ENCODE data around the gene SLC5A6. TPM values are rescaled to one million over a fixed set of nuclear protein-coding genes. Genes with fewer than 3 reads are reported as not detected.

SLC5A6 gene
- polyA plus RNA-seq, 1 of the 3 experiments (the other 2 are of a cell fraction), result 75.7 TPM

- H3K4me2 ChIP-seq, result no peak overlapping the region
- H3K36me3 ChIP-seq (replicated peaks in 1 of 2; ENCODE audit: control insufficient read depth in 1 of 2, insufficient read depth in 2 of 2, low read length in 1 of 2), result peaks cover 66 to 86% of the 10 kb centered on the region in 2 experiments
- H4K20me1 ChIP-seq (ENCODE audit: insufficient read depth), result no peaks in the 10 kb centered on the region
- H3K9me2 ChIP-seq, result no peaks in the 10 kb centered on the region
- no peak overlapping the region for H3K27ac ChIP-seq (ENCODE audit: low read depth in 2 of 2, low read length in 1 of 2)
- ChIA-PET CTCF (interaction anchor here (1.2 to 4.3 kb wide), 3 partner anchors 40 to 55 kb away, joined by 4 to 18 read pairs (median 9); no protein-coding TSS in a partner anchor), POLR2A (no interaction called here)
- H3K4me3 ChIP-seq (ENCODE audit: low read depth in 2 of 2, low read length in 1 of 2), result no peak overlapping the region
- no peak overlapping the region for H3K9ac ChIP-seq
- 95% methylated on average over 9 of the region's 9 CpGs for WGBS (ENCODE audit: low lambda C conversion rate)
- TF ChIP-seq RXRA (IDR thresholded peaks at IDR 0.05; ENCODE audit: borderline replicate concordance, low read depth) (no peak), TAF1 (IDR thresholded peaks at IDR 0.05; ENCODE audit: borderline replicate concordance, low read depth, low read length) (no peak)
- TF ChIP-seq, protein P1, sequence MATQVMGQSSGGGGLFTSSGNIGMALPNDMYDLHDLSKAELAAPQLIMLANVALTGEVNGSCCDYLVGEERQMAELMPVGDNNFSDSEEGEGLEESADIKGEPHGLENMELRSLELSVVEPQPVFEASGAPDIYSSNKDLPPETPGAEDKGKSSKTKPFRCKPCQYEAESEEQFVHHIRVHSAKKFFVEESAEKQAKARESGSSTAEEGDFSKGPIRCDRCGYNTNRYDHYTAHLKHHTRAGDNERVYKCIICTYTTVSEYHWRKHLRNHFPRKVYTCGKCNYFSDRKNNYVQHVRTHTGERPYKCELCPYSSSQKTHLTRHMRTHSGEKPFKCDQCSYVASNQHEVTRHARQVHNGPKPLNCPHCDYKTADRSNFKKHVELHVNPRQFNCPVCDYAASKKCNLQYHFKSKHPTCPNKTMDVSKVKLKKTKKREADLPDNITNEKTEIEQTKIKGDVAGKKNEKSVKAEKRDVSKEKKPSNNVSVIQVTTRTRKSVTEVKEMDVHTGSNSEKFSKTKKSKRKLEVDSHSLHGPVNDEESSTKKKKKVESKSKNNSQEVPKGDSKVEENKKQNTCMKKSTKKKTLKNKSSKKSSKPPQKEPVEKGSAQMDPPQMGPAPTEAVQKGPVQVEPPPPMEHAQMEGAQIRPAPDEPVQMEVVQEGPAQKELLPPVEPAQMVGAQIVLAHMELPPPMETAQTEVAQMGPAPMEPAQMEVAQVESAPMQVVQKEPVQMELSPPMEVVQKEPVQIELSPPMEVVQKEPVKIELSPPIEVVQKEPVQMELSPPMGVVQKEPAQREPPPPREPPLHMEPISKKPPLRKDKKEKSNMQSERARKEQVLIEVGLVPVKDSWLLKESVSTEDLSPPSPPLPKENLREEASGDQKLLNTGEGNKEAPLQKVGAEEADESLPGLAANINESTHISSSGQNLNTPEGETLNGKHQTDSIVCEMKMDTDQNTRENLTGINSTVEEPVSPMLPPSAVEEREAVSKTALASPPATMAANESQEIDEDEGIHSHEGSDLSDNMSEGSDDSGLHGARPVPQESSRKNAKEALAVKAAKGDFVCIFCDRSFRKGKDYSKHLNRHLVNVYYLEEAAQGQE (IDR thresholded peaks at IDR 0.05; ENCODE audit: low read depth, low read length), result no peak
- H3K27me3 ChIP-seq (ENCODE audit: insufficient read depth), result no peaks in the 10 kb centered on the region
- peaks cover 11% of the 10 kb centered on the region for H3F3A ChIP-seq (replicated peaks; ENCODE audit: insufficient read depth)
- no peaks in the 10 kb centered on the region for H3K9me3 ChIP-seq
- H3K79me2 ChIP-seq (ENCODE audit: insufficient read depth), result no peaks in the 10 kb centered on the region
- no peaks in the 10 kb centered on the region for H3K4me1 ChIP-seq (ENCODE audit: control insufficient read depth in 1 of 2, insufficient read depth in 2 of 2, low read depth in 1 of 2, low read length in 1 of 2)
- H2AFZ ChIP-seq (ENCODE audit: low read depth), result no peak overlapping the region
- no peak for DNase-seq
Observed at GRCh38 chr2:27225526-27225925, 13.5 kb upstream of the SLC5A6 start.

DNA sequence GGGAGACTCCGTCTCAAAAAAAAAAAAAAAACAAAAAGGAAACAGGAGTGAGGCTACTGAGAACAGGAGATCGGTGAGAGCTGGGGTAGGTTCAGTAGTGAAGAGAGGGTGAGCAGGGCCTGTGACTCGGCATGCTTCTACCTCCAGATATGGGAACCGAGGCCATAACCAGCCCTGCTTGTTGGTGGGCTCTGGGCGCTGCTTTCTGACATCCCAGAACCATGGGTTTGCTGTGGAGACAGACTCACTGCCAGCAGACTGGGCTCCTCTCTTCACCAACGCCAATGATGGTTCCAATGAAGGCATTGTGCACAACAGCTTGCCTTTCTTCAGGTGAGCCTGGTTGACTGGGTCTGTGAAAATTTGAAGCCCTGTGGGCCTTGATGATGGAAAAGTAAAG, 11.3 kb upstream of the SLC5A6 start:
- Histone ChIP-seq H3K27me3 (ENCODE audit: insufficient read depth) (no peaks in the 10 kb centered on the region), H3K36me3 (replicated peaks in 1 of 2; ENCODE audit: control insufficient read depth in 1 of 2, insufficient read depth in 2 of 2, low read length in 1 of 2) (peaks cover 75 to 85% of the 10 kb centered on the region in 2 experiments), H3K79me2 (ENCODE audit: insufficient read depth) (peaks cover 9% of the 10 kb centered on the region; the same call in 1 of the 2 replicates), H3K9ac (no peak overlapping the region), H3K9me3 (no peaks in the 10 kb centered on the region), H4K20me1 (ENCODE audit: insufficient read depth) (no peaks in the 10 kb centered on the region), H2AFZ (ENCODE audit: low read depth) (no peak overlapping the region), H3K4me2 (no peak overlapping the region), H3K27ac (ENCODE audit: low read depth in 2 of 2, low read length in 1 of 2) (no peak overlapping the region), H3K4me1 (ENCODE audit: control insufficient read depth in 1 of 2, insufficient read depth in 2 of 2, low read depth in 1 of 2, low read length in 1 of 2) (no peaks in the 10 kb centered on the region; a peak in 1 of 4 replicates), H3K4me3 (ENCODE audit: low read depth in 2 of 2, low read length in 1 of 2) (no peak overlapping the region), H3F3A (replicated peaks; ENCODE audit: insufficient read depth) (peaks cover 15% of the 10 kb centered on the region), H3K9me2 (no peaks in the 10 kb centered on the region)
- WGBS (ENCODE audit: low lambda C conversion rate), result 99% methylated on average over 6 of the region's 6 CpGs
- TF ChIP-seq, protein P1 (IDR thresholded peaks at IDR 0.05; ENCODE audit: low read depth, low read length), result no peak
- TF ChIP-seq GATA2 (CRISPR knock-in tag; IDR thresholded peaks at IDR 0.05) (no peak), NFIC (IDR thresholded peaks at IDR 0.05; ENCODE audit: borderline replicate concordance) (no peak), POLR2AphosphoS5 (IDR thresholded peaks at IDR 0.05; ENCODE audit: low read depth, low read length) (no peak), GABPA (IDR thresholded peaks at IDR 0.05; ENCODE audit: low read depth) (no peak), RAD21 (IDR thresholded peaks at IDR 0.05; ENCODE audit: low read length) (no peak), YY1 (IDR thresholded peaks at IDR 0.05; ENCODE audit: low read depth) (no peak), TEAD4 (IDR thresholded peaks at IDR 0.05; ENCODE audit: borderline replicate concordance, insufficient read depth) (no peak)
- no peak for DNase-seq
- CTCF ChIA-PET, result interaction anchor here (1.2 to 4.3 kb wide), 3 partner anchors 28 to 57 kb away, joined by 3 to 18 read pairs (median 17); partner anchors contain the start of gene SLC30A3
- POLR2A ChIA-PET, result no interaction called here

All from SK-N-SH (cell line).